NCI-H1417 treated with DMSO at 0.1 percent for 48 hours (cell line): ENCODE measurements around the gene TNNI2.
"Not testable (repeated sequence)": the region's sequence is repeated elsewhere in the genome, so short reads cannot be mapped to it uniquely, and the experiment has no call there.

Source experiments
- DNase-seq: peaks from one replicate; lab custom pipeline; 2025; lab: John Stamatoyannopoulos, UW

The TNNI2 gene

GRCh38 chr11:1838426-1839144, at the start of gene TNNI2:
TNNI2 (plus strand) TSS chr11:1838981; CDS start chr11:1839697, 716 bp downstream.
- no peak for DNase-seq

- no peak for DNase-seq
Observed at GRCh38 chr11:1791912-1792311, 46.9 kb upstream of the TNNI2 start.

- DNase-seq: no peak
Observed at GRCh38 chr11:1792461-1792860, 46.3 kb upstream of the TNNI2 start.

- DNase-seq: no peak
Observed at GRCh38 chr11:1793081-1793480, 45.7 kb upstream of the TNNI2 start.

- DNase-seq: no peak
Observed at GRCh38 chr11:1796413-1797011, 42.3 kb upstream of the TNNI2 start.

GRCh38 chr11:1797391-1798125, 41.2 kb upstream of the TNNI2 start:
- DNase-seq: no peak

- no peak for DNase-seq
Observed at GRCh38 chr11:1803246-1803645, 35.5 kb upstream of the TNNI2 start.

GRCh38 chr11:1803835-1804519, 34.8 kb upstream of the TNNI2 start:
- not testable (repeated sequence) for DNase-seq

GRCh38 chr11:1805525-1805924, 33.3 kb upstream of the TNNI2 start:
- DNase-seq: no peak

GRCh38 chr11:1807264-1807995, 31.4 kb upstream of the TNNI2 start:
- DNase-seq: no peak

- DNase-seq: no peak
Observed at GRCh38 chr11:1810761-1811160, 28.0 kb upstream of the TNNI2 start.

GRCh38 chr11:1812274-1812673, 26.5 kb upstream of the TNNI2 start:
- no peak for DNase-seq

- DNase-seq: no peak
Observed at GRCh38 chr11:1812801-1813200, 26.0 kb upstream of the TNNI2 start.

GRCh38 chr11:1813356-1813755, 25.4 kb upstream of the TNNI2 start:
- DNase-seq: not testable (repeated sequence)

- DNase-seq: no peak
Observed at GRCh38 chr11:1814691-1815090, 24.1 kb upstream of the TNNI2 start.

- no peak for DNase-seq
Observed at GRCh38 chr11:1815311-1815710, 23.5 kb upstream of the TNNI2 start.

- DNase-seq: no peak
Observed at GRCh38 chr11:1815751-1816150, 23.0 kb upstream of the TNNI2 start.

GRCh38 chr11:1817000-1817399, 21.8 kb upstream of the TNNI2 start:
- DNase-seq: no peak

- DNase-seq: no peak
Observed at GRCh38 chr11:1817511-1817910, 21.3 kb upstream of the TNNI2 start.

GRCh38 chr11:1819074-1819473, 19.7 kb upstream of the TNNI2 start:
- no peak for DNase-seq

- no peak for DNase-seq
Observed at GRCh38 chr11:1820463-1821325, 18.1 kb upstream of the TNNI2 start.
